Trophoblast cell (in vitro differentiated cells and primary cell): Measurements from ENCODE around the gene LEF1.
A peak's percentile ranks its signal among the peaks of the same experiment; 100 is the strongest.

Source experiments
- DNase-seq, 2 donors: peaks; one replicate each; pipeline ENCODE4 v3.0.0-alpha.2; 2016
- H2AFZ ChIP-seq: 2 replicates; pipeline ENCODE4 v1.6.1; 2013; ENCODE audit warnings: low read length, moderate library complexity, mild to moderate bottlenecking; ENCODE audit not compliant: insufficient read depth, poor library complexity
- H2AK5ac ChIP-seq: 2 replicates; pipeline ENCODE4 v1.6.1; 2013; ENCODE audit warnings: mild to moderate bottlenecking, low read length
- H2BK120ac ChIP-seq: 2 replicates; pipeline ENCODE4 v1.6.1; 2013; ENCODE audit warnings: low read length, mild to moderate bottlenecking, moderate library complexity; ENCODE audit not compliant: insufficient read depth, poor library complexity
- H2BK12ac ChIP-seq: 2 replicates; pipeline ENCODE4 v1.6.1; 2013; ENCODE audit warnings: mild to moderate bottlenecking, low read length, moderate library complexity
- H2BK5ac ChIP-seq: 2 replicates; pipeline ENCODE4 v1.6.1; 2013; ENCODE audit warnings: low read length, low read depth, moderate library complexity, mild to moderate bottlenecking; ENCODE audit not compliant: poor library complexity
- H3K14ac ChIP-seq: 2 replicates; pipeline ENCODE4 v1.6.1; 2013; ENCODE audit warnings: mild to moderate bottlenecking, low read length
- H3K18ac ChIP-seq: 2 replicates; pipeline ENCODE4 v1.6.1; 2013; ENCODE audit warnings: mild to moderate bottlenecking, low read length
- H3K23ac ChIP-seq: 2 replicates; pipeline ENCODE4 v1.6.1; 2013; ENCODE audit warnings: low read length
- H3K27ac ChIP-seq: 2 replicates; pipeline ENCODE4 v1.5.1; 2013; ENCODE audit warnings: low read depth, mild to moderate bottlenecking, inconsistent platforms, low read length, moderate library complexity
- H3K27me3 ChIP-seq: 2 replicates; pipeline ENCODE4 v1.6.1; 2013; ENCODE audit warnings: inconsistent platforms, mild to moderate bottlenecking, low read length, moderate library complexity; ENCODE audit not compliant: insufficient read depth
- H3K36me3 ChIP-seq, 2 experiments: 1 replicate in 1 of 2; 2 replicates in 1 of 2; pipeline ENCODE4 v1.6.1; 2013; ENCODE audit warnings: low read length in 2 of 2, mild to moderate bottlenecking in 2 of 2, moderate library complexity in 1 of 2; ENCODE audit not compliant: insufficient read depth in 2 of 2, control insufficient read depth in 1 of 2
- H3K4ac ChIP-seq: 2 replicates; pipeline ENCODE4 v1.6.1; 2013; ENCODE audit warnings: low read depth, mild to moderate bottlenecking, low read length, moderate library complexity
- H3K4me1 ChIP-seq, 2 experiments: 1 replicate in 1 of 2; 2 replicates in 1 of 2; pipeline ENCODE4 v1.6.1; 2013; ENCODE audit warnings: low read length in 2 of 2, mild to moderate bottlenecking in 2 of 2, moderate library complexity in 1 of 2; ENCODE audit not compliant: insufficient read depth in 2 of 2, control insufficient read depth in 1 of 2
- H3K4me2 ChIP-seq: 2 replicates; pipeline ENCODE4 v1.6.1; 2013; ENCODE audit warnings: inconsistent platforms, mild to moderate bottlenecking, low read length, moderate library complexity
- H3K4me3 ChIP-seq: 2 replicates; pipeline ENCODE4 v1.5.1; 2013; ENCODE audit warnings: mild to moderate bottlenecking, low read depth, low read length, inconsistent platforms
- H3K79me1 ChIP-seq: one replicate; pipeline ENCODE4 v1.6.1; 2013; ENCODE audit warnings: low read length
- H3K79me2 ChIP-seq: 2 replicates; pipeline ENCODE4 v1.6.1; 2013; ENCODE audit warnings: low read length, mild to moderate bottlenecking; ENCODE audit not compliant: control insufficient read depth, insufficient read depth, poor library complexity
- H3K9ac ChIP-seq: 2 replicates; pipeline ENCODE4 v1.6.1; 2013; ENCODE audit warnings: mild to moderate bottlenecking, low read length
- H3K9me3 ChIP-seq: 2 replicates; pipeline ENCODE4 v1.6.1; 2013; ENCODE audit warnings: low read depth, mild to moderate bottlenecking, control low read depth, inconsistent platforms, low read length; ENCODE audit not compliant: insufficient read depth
- H4K12ac ChIP-seq: 2 replicates; pipeline ENCODE4 v1.6.1; 2013; ENCODE audit warnings: low read depth, mild to moderate bottlenecking, low read length, moderate library complexity
- H4K8ac ChIP-seq: 2 replicates; pipeline ENCODE4 v1.6.1; 2013; ENCODE audit warnings: low read depth, mild to moderate bottlenecking, low read length, moderate library complexity
- H4K91ac ChIP-seq: one replicate; pipeline ENCODE4 v1.6.1; 2013; ENCODE audit warnings: low read depth, mild to moderate bottlenecking, low read length, moderate library complexity
- WGBS: extraction: QIAGEN DNeasy Blood & Tissue Kit; methylation state at CpG from one replicate; pipeline ENCODE4 v1.1.7; 2013; ENCODE audit warnings: missing lambda C conversion rate; ENCODE audit not compliant: insufficient read length, insufficient coverage; ENCODE audit errors: extremely low coverage; 5-methylcytosine and 5-hydroxymethylcytosine counted together

Gene LEF1

GRCh38 chr4:108180513-108180912 lies 11.8 kb upstream of the LEF1 start:
- H3K23ac ChIP-seq = no peak overlapping the region
- H2BK120ac ChIP-seq = no peak overlapping the region
- peaks cover 4% of the 10 kb centered on the region for H3K9me3 ChIP-seq
- H3K4me1 ChIP-seq = no peaks in the 10 kb centered on the region
- H3K18ac ChIP-seq = no peak overlapping the region
- DNase-seq = no peak
- no peaks in the 10 kb centered on the region for H3K79me2 ChIP-seq
- no peak overlapping the region for H4K12ac ChIP-seq
- WGBS = no CpG with 5 or more reads among the region's 1 CpG
- H4K91ac ChIP-seq = no peak overlapping the region
- no peaks in the 10 kb centered on the region for H3K27me3 ChIP-seq
- no peak overlapping the region for H2AFZ ChIP-seq
- no peak overlapping the region for H3K9ac ChIP-seq
- no peak overlapping the region for H3K4me3 ChIP-seq
- H4K8ac ChIP-seq = no peak overlapping the region
- no peak overlapping the region for H3K4ac ChIP-seq
- H2BK12ac ChIP-seq = no peak overlapping the region
- no peak overlapping the region for H3K27ac ChIP-seq
- no peak overlapping the region for H3K14ac ChIP-seq
- no peak overlapping the region for H2BK5ac ChIP-seq
- no peak overlapping the region for H3K4me2 ChIP-seq
- no peak overlapping the region for H2AK5ac ChIP-seq
- no peaks in the 10 kb centered on the region for H3K79me1 ChIP-seq
- no peaks in the 10 kb centered on the region for H3K36me3 ChIP-seq

GRCh38 chr4:108175966-108176365 lies 7.2 kb upstream of the LEF1 start:
- H3K4me1 ChIP-seq = peaks cover 12% of the 10 kb centered on the region in 2 experiments
- H3K27ac ChIP-seq = no peak overlapping the region
- no peak overlapping the region for H2BK5ac ChIP-seq
- peaks cover 5% of the 10 kb centered on the region for H3K9me3 ChIP-seq
- no peaks in the 10 kb centered on the region for H3K36me3 ChIP-seq
- peaks cover 13% of the 10 kb centered on the region for H3K79me1 ChIP-seq
- no peak overlapping the region for H2AK5ac ChIP-seq
- DNase-seq = no peak
- H3K27me3 ChIP-seq = peaks cover 18% of the 10 kb centered on the region
- no peak overlapping the region for H3K18ac ChIP-seq
- H3K14ac ChIP-seq = no peak overlapping the region
- no CpG with 5 or more reads among the region's 3 CpGs for WGBS
- no peak overlapping the region for H3K4ac ChIP-seq
- H3K9ac ChIP-seq = no peak overlapping the region
- H3K4me3 ChIP-seq = no peak overlapping the region
- H4K8ac ChIP-seq = no peak overlapping the region
- H3K23ac ChIP-seq = peak overlapping the region; percentile 4
- no peak overlapping the region for H2AFZ ChIP-seq
- no peak overlapping the region for H4K91ac ChIP-seq
- H3K79me2 ChIP-seq = peaks cover 3% of the 10 kb centered on the region
- H2BK12ac ChIP-seq = no peak overlapping the region
- H2BK120ac ChIP-seq = no peak overlapping the region
- H3K4me2 ChIP-seq = no peak overlapping the region
- H4K12ac ChIP-seq = no peak overlapping the region

DNA sequence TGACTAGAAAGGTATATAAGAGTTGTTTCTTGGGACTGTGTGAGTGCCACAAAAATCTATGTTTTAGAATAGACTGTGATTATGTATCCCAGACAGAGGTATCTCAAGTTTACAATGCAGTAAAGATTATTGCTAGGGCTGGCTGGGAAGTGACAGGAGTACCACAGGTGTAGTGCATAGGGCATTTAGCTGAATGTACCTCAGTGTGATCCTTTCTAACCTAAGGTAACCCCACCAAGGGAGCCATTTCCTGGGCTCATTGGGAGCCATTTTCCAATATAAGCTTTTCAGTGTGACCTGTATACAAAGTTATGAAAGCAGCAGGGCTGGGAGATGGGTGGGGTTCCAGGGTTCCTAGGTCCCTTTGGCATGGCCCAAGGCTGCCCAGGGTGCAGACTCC lies 6.1 kb upstream of the LEF1 start:
- Histone ChIP-seq H3K18ac (no peak overlapping the region), H3K14ac (no peak overlapping the region), H2BK12ac (no peak overlapping the region), H2BK5ac (no peak overlapping the region), H3K79me2 (peaks cover 3% of the 10 kb centered on the region), H2AFZ (no peak overlapping the region), H3K23ac (no peak overlapping the region), H2AK5ac (no peak overlapping the region), H2BK120ac (no peak overlapping the region), H3K9ac (no peak overlapping the region), H3K4me3 (no peak overlapping the region), H3K9me3 (peaks cover 5% of the 10 kb centered on the region), H4K8ac (no peak overlapping the region), H3K4me1 (peaks cover 12% of the 10 kb centered on the region in 2 experiments), H3K36me3 (no peaks in the 10 kb centered on the region), H3K4me2 (no peak overlapping the region), H3K27me3 (peaks cover 24% of the 10 kb centered on the region), H3K79me1 (peaks cover 13% of the 10 kb centered on the region), H4K12ac (no peak overlapping the region), H4K91ac (no peak overlapping the region), H3K4ac (no peak overlapping the region), H3K27ac (no peak overlapping the region)
- no peak for DNase-seq

DNA sequence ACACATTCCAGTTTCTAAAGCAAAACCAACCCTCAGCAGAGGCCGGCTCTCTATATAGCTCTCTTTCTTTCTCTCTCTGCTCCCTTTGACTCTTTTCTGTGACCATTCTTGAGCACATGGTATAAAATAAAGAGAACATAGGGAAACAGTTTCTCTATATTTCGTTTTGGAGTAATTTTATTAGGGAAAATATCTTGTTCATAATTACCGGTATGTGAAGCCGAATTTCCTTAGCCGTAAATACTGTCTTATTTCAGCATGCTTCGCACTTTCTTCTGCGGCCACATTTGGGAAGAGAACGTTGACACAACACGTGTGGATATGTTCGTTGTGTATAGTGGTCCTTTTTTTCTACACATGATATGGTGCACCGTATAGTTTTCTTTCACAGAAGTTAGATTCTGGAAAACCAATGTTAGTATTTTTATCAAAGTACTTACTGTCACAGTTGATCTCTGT lies 4.9 kb upstream of the LEF1 start:
- no peak overlapping the region for H3K27ac ChIP-seq
- no peak overlapping the region for H4K91ac ChIP-seq
- no peak overlapping the region for H2BK12ac ChIP-seq
- no peak overlapping the region for H2BK5ac ChIP-seq
- no peak overlapping the region for H2BK120ac ChIP-seq
- peaks cover 5% of the 10 kb centered on the region for H3K9me3 ChIP-seq
- no peak overlapping the region for H4K8ac ChIP-seq
- no peaks in the 10 kb centered on the region for H3K36me3 ChIP-seq
- H3K4me3 ChIP-seq = no peak overlapping the region
- no peak overlapping the region for H3K23ac ChIP-seq
- H3K79me1 ChIP-seq = peaks cover 15% of the 10 kb centered on the region
- H3K4me1 ChIP-seq = peaks cover 12% of the 10 kb centered on the region in 2 experiments
- no CpG with 5 or more reads among the region's 11 CpGs for WGBS
- H3K27me3 ChIP-seq = peaks cover 33% of the 10 kb centered on the region
- H2AFZ ChIP-seq = no peak overlapping the region
- no peak overlapping the region for H2AK5ac ChIP-seq
- DNase-seq = no peak
- H3K18ac ChIP-seq = no peak overlapping the region
- peaks cover 3% of the 10 kb centered on the region for H3K79me2 ChIP-seq
- H3K4me2 ChIP-seq = peak overlapping the region; percentile 98
- no peak overlapping the region for H3K14ac ChIP-seq
- no peak overlapping the region for H3K4ac ChIP-seq
- no peak overlapping the region for H4K12ac ChIP-seq
- no peak overlapping the region for H3K9ac ChIP-seq
